Fibroblast of lung (primary cell): ENCODE measurements around the gene OSBP2.

ENCODE experiments used
- EZH2 ChIP-seq: IDR thresholded peaks from 2 replicates; pipeline ENCODE4 v1.5.1; 2012; ENCODE audit warnings: low read length, control low read depth, mild to moderate bottlenecking; ENCODE audit errors: missing control alignments
- TF ChIP-seq, protein P1 (sequence below), 2 donors: IDR thresholded peaks in 1 of 2; conservative IDR thresholded peaks in 1 of 2; 1 replicate in 1 of 2; 2 replicates in 1 of 2; pipeline ENCODE4 v1.5.1; 2011 to 2012; ENCODE audit warnings: low read length in 2 of 2, control low read depth in 1 of 2, inconsistent platforms in 1 of 2, low read depth in 1 of 2, mild to moderate bottlenecking in 1 of 2

DNA sequence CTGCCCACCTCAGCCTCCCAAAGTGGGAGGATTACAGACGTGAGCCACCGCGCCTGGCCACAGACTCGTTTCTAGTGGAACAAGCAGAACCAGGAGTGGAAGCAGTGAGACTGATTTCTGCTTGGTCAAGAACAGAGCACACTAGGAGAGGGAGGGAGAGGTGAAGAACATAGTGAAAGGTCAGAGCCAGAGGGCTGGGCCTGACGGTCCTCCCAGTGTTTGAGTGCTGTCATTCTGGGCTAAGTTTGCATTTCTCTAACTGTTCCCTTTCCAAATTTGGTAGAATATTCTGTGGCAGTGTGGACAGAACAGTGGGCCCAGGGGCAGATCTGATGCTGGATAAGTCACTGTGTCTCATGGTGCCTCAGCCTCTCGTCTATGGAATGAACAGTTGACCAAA, 55.2 kb downstream of the OSBP2 start:
- TF ChIP-seq, protein P1, sequence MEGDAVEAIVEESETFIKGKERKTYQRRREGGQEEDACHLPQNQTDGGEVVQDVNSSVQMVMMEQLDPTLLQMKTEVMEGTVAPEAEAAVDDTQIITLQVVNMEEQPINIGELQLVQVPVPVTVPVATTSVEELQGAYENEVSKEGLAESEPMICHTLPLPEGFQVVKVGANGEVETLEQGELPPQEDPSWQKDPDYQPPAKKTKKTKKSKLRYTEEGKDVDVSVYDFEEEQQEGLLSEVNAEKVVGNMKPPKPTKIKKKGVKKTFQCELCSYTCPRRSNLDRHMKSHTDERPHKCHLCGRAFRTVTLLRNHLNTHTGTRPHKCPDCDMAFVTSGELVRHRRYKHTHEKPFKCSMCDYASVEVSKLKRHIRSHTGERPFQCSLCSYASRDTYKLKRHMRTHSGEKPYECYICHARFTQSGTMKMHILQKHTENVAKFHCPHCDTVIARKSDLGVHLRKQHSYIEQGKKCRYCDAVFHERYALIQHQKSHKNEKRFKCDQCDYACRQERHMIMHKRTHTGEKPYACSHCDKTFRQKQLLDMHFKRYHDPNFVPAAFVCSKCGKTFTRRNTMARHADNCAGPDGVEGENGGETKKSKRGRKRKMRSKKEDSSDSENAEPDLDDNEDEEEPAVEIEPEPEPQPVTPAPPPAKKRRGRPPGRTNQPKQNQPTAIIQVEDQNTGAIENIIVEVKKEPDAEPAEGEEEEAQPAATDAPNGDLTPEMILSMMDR (conservative IDR thresholded peaks at IDR 0.05 in 1 of 2, IDR thresholded peaks at IDR 0.05 in 1 of 2; ENCODE audit: low read depth in 1 of 2, low read length in 2 of 2) = no peak
- TF ChIP-seq EZH2 = no peak
